ENCODE measurements around the gene DLG2.
"Not testable (repeated sequence)": the region's sequence is repeated elsewhere in the genome, so short reads cannot be mapped to it uniquely, and the experiment has no call there.

The DLG2 gene

DNA sequence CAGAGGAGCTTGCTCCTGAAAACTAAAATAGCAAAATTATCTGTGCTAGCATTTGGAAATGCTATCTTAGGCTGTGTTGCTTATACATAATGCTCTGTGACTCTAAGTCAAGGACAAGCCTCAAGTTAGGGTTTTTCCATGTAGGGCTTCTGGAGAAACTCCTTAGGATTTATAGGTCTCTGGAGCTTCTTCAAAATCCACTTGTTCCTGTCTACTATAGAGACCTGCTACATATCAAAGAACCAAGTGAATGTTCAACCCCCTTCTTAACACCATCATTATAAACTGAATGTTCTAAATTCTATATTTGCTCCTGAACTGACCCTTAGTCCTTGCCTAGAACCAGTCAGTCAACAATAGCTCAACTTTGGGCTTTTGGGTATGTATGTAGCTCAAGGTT is 1817.9 kb downstream of the DLG2 start:
- no peak for DNase-seq

DNA sequence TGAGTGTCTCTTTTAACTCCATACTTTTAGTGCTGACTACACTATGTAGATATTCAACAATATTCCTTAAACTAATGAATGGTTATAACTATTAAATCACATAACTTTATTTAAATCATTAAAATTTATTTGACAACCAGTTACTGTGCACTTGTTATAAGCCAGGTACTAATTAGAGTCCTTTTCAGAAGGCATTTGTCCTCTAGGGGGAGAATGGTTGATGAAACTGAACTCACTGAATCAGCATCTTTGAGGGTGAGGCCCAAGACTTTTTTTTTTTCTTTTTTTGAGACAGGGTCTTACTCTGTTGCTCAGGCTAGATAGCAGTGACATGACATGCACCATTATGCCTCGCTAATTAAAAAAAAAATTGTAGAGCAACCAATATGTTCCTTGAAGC is 1825.3 kb downstream of the DLG2 start:
- DNase-seq, result no peak

DNA sequence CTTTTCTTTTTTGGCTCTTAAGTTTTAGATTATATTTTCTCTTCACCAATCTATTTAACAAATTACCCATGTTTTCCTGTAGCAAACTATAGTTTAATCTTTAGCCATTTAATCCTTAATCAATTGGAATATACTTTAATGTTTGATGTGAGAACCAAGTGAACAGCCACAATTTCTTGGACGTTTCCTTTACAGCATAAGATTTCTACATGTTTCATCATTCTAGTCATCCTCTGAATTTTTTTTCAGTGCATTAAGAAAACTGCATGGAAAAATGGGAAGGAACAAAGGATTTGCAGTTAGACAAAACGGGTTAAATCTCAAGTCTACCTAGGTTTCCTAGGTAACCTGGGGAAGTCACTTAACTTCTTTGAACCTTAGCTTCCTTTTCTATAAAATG is 1833.8 kb downstream of the DLG2 start:
- no peak for DNase-seq

DNA sequence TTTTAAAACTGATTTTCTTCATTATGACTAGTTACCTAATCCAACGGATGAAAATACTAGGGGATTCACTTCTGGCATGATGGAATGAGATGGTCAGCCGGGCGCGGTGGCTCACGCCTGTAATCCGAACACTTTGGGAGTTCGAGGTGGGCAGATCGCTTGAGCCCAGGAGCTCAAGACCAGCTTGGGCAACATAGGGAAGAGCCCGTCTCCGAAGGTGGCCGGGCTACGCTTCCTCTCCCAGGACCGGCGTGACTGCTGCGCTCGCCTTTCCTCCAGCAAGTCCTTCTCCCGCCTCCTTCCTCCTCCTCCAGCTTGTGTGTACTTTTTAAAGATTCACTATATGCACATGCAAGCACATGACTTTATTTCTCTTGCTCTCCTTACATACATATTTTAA is 1835.6 kb downstream of the DLG2 start:
- no peak for DNase-seq

DNA sequence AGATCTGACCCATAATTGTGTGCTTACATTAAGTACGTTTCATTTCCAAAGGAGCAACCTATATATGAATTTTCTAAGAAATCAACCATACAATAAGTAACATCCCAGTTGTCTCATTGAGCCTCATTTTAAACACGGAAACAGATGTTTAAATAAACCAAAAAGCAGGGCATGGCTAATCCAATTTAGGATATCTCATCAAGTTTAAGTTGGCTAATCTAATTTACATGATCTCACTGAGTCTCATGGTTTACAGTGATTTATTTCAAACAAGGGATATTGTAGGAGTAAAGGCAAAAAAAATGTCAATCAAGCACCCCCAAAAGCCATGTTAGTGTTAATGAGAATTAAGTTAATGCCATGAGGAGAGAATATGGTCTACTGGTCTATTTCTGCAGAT is 1841.2 kb downstream of the DLG2 start:
- DNase-seq, result no peak

DNA sequence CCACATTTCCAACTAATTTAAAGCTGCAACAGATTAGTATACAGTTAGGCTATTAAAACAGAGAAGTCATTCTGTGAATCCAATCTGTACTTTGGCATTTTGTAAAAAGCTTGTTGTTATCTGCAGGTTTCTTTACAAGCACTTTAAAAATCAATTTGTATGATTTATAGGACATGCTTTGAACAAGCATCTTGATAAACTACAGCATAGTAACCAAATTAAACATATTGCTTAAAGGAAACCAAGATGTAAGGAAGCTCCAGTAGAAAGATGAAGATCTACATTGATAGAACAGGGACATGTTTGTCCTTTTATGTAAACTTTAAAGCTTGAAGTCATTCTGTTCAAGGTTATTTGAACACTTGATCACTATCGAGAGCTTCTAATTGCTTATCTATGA is 1842.7 kb downstream of the DLG2 start:
- no peak for DNase-seq

DNA sequence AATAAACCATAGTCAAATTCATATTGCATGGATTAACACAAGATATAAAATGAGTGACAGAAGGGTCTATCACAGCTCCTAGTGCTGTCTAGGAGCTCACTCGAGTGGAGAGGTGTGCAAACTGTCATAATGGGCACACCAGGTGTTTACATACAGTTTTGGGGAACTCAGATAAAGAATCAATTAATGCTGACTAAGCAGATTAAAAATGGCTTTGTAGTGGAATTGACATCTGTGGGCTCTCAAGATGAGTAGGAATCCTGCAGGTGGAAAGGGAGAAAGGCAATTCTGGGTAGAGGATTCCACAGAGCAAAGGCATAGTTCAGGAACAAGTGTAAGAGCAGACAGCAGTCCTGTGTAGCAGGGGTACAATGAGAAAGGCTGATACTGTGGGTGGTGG is 1844.8 kb downstream of the DLG2 start:
- DNase-seq, result no peak

DNA sequence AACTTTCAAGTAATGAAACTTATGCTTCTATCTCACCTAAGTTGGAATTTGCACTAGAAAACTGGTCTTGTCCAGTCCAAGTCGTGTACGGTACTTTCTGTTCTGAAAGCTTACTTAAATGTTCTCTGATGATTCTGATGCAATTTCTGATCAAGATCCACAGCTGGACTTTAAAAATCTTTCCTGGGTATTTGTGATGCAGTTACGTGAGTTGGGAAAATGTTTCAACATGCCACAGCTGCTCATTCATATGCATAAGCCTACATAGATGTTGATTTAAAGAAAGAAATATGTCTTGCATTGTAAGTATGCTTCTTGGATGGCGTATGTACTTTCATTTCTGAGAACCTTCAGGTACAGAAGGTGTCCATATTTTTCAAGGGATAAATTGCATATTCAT is 1847.3 kb downstream of the DLG2 start:
- no peak for DNase-seq

DNA sequence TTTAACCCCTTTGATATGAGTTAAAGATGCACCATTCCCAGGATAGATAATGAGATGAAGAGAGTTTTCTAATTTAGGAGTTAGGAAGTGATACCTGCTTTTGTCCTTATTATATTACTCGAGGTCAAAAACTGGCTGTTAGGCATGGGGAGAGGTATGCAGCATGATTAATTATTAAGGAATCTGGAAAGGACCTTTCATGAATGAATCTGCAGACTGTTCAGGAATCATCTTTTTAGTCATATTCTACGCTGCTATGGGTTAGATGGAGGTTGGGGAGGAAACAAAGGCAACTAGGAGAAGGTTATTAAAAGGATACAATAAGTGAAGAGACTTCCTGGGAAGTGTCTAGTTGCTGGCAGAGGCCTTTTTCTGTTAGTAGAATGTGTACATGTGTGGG is 1848.5 kb downstream of the DLG2 start:
- no peak for DNase-seq

DNA sequence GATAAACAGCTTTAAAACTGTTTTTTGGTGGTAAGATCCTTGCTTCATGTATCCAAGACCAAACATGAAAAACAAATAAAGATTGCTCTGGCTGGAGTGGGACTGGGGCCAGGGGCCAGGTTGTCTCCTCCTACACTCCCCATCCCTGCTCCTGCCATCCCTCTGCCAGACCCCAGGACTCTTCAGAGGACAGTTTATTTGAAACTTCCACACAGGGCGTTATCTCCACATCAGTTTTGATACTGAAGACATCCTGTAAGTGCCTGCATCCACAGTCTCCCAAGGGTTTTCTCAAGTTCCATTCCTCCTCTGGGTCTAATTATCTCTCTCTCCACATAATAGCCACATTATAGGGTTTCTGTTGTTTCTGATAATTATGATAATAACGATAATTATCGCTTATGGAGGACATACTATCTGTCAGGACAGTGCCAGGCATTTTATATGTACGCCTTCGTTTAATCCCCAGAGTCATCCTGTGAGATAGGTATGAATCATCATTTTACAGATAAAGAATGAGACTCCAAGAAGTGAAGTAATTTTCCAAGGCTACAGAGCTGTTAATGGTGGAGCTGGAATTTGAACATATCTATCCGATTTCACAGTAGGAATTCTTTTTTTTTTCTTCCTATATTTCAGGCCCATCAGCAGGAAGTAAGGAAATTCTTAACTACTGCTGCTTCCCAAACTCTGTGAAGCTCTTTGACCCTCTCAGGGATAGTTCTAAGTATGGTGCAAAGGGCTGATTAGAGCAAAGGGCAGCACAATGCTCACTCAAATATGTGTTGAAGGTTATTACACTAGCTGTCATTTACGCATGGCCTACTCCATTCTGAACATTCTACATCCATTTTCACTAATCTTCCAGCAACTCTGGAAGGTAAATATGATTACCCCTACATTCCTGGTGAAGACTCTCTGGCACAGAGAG is 1852.9 kb downstream of the DLG2 start:
- no peak for DNase-seq

DNA sequence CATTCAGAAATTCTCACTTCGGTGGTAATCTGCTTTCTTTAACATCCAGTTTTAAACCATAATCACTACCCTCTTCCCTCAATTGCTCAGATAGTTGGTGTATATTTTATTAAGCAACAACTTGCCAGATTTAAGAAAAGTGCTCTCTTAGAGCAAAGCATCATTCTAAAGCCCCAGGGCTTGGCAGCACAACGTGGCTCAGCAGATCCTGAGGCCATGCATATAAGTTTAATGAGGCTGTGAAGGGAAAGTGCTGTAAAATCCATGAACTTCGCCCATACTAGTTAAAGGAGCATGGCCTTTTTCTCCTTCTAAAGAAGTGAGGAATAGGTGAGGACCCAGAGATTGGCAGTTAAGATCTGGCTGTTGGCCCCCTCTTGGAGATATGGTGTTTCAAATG is 1858.7 kb downstream of the DLG2 start:
- DNase-seq, result no peak

DNA sequence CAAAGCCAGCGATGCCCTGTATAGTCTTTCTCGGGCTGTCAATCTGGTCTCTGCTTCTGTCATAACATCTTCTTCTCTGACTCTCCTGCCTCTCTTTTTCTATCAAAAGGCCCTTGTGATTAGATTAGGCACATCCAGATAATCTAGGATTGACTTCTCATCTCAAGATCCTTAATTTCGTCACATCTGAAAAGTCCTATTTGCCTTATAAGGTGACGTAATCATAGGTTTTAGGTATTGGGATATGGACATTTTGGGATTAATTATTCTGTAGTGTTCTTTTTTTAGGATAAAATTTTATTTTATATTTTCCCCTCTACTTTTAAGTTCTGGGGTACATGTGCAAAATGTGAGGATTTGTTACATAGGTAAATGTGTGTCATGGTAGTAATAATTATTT is 1860.2 kb downstream of the DLG2 start:
- no peak for DNase-seq

DNA sequence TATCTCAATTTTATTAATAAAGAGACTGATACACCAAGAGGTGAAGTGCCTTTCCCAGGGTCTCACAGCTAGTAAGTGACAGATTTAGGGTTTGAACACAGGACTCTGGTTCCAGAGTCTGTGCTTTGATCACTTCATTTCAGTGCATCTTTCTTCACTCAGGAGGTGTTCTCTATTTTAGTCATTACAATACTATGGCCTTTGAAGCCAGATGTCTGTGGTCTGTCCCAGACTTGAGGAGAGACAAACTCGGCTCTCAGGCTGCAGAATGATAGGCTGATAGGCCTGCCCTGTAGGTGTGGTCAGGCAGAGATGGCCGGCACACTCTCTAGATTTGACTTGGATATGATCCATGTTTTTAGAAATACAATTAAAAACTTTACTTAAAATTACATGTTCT is 1862.5 kb downstream of the DLG2 start:
- DNase-seq, result no peak

DNA sequence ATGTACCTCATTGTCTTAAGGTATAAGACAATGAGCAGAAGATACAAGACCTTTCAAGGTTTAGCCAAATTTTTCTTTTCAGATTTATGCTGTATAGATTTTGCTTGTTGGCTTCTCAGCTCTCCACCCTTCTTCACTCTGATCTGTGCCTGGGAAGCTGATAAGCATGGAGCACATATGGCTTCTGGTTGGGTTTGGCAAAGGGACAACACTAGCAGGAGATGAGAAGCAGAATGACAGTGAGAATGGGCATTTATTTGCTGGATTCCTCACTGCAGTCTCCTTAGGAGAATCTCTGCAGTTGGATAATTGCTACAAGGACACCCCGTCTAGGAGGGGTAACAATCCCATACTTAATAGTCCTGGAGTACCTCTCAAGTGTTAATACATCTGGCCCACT is 1866.2 kb downstream of the DLG2 start:
- no peak for DNase-seq

DNA sequence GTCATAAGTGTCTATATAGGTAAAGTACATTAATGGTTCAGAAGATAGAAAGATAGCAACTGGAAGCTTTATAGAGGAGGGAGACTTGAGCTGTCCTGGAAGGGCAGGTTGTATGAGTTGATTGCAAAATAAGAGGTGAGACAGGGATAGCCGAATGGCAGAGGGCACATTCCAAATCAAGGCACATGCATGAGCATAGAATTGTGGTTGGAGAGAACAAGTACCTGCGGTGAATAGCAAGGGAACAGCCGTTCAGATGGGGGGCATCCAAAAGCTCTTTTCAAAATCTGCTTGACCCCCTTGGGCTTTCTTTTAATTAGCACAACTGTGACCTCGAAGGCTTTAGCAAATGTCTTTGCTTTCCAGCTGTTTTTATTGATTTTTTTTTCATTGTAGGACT is 1868.0 kb downstream of the DLG2 start:
- DNase-seq, result no peak

DNA sequence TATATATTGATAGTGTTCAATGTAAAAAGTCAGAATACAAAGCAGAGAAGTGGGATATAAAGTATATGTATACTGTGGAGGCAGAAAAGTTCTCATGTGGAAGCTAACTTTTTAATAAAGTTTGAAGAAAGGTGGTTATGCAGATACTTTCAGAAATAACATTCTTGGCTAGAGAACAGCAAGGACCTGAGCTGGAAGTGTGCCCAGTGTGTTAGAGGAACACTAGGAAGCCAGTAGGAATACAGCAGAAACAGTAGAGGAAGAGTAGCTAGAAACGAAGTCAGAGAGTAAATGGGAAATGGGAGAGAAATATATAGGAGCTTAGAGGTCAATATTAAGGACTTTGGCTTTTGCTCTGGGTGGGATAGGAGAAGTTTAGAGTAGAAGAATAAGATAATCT is 1876.1 kb downstream of the DLG2 start:
- no peak for DNase-seq

DNA sequence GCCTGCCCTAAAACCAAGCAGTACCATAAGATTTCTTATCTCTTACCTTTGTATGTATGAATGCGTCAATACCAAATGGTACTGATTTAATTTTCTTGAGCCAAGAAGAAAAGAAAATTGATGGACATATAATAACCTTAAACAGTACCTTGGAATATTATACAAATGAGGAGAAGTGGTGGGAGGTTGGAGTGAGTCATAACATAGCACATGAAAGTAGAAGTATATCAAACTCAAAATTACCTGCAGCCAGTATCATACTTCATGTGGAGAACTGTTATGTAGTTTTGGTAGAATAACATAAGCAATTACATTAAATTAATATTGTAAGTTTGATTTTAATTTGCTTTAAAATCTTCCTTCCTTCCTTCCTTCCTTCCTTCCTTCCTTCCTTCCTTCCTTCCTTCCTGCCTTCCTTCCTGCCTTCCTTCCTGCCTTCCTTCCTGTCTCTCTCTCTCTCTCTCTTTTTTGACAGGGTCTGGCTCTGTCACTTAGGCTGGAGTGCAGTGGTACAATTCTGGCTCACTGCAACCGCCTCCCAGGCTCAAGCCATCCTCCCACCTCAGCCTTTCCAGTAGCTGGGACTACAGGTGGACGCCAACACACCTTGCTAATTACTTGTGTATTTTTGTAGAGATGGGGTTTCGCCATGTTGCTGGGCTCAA is 1880.1 kb downstream of the DLG2 start:
- no peak for DNase-seq

DNA sequence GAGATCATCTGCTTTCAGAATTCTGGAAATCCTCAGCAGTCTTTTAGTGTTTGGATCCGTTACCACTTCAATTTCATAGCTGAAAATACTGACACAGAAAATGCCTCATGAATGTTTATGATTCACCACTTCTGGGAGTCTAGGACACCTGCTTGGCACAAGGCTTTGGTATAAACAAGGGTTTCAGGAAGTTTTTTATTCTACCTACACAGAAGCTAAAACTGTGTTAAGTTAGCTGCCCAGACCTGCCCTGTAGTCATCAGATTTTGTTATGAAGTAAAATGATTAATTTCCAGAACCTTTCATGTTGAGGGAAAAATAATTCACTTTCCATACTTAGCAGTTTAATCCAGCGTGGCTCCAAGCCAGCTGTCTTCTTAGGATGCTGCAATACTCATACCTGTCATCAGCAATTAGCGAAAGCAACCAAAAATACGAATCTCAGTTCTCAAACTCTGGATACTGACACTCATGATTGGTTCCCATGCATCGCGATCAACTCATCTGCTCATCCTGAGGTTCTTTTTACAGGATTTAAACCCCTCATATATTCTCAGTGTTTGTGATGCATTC is 1882.4 kb downstream of the DLG2 start:
- DNase-seq, result no peak

DNA sequence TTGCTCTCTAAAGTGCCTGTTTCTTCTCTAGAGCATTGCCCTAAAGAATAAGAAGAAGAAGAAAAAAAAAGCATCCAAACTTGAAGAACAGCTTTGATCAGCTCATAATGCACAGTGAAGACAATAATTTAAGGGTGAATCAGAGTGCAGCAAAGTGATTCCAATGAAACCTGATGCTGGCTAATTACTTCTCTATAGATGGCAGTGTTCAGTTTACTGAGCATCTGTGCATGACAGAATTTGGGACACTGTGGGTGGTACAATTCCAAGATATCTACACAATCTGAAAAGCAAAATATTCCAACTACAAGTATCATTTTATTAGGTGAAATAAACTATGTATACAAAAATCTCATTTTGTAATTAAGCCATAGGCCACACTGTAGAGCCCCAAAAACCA is 1890.5 kb downstream of the DLG2 start:
- DNase-seq, result no peak

DNA sequence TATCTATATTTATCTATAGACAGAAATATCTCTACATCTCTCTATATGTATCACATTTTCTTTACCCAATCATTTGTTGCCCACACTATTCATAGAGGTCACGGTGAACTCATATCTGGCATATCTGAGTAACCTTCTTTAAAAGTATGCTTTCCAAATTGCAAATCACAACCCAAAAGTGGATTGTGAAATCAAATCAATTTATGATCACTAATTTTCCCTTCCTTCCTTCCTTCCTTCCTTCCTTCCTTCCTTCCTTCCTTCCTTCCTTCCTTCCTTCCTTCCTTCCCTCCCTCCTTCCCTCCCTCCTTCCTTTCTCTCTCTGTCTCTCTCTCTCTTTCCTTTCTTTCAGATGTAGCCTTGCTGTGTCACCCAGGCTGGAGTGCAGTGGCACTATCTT is 1893.0 kb downstream of the DLG2 start:
- DNase-seq, result no peak

DNA sequence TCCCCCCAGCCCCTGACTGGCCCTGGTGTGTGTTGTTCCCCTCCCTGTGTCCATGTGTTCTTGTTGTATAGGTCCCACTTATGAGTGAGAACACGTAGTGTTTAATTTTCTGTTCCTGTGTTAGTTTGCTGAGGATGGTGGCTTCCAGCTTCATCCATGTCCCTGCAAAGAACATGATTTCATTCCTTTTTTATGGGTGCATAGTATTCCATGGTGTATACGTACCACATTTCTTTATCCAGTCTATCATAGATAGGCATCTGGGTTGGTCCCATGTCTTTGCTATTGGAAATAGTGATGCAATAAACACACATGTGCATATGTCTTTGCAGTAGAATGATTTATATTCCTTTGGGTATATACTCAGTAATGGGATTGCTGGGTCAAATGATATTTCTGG is 1895.9 kb downstream of the DLG2 start:
- DNase-seq, result not testable (repeated sequence)

DNA sequence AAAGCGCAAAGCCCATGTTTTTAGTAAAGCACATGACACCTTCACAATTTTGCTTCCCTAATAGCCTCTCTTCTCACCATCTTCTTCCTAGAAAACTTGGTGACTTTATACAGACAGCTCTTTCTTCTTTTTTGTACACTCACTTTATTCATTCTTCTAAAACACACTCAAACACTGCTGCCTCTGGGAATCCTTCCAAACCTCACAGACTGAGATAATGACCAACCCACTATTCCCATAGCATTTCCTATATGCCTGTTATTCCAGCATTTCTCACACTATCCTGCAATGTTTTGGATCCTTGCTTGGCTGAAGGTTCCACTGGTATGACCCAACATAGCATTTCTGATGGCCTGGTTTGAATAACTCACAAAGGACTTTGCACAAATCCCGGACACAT is 1898.9 kb downstream of the DLG2 start:
- DNase-seq, result no peak

DNA sequence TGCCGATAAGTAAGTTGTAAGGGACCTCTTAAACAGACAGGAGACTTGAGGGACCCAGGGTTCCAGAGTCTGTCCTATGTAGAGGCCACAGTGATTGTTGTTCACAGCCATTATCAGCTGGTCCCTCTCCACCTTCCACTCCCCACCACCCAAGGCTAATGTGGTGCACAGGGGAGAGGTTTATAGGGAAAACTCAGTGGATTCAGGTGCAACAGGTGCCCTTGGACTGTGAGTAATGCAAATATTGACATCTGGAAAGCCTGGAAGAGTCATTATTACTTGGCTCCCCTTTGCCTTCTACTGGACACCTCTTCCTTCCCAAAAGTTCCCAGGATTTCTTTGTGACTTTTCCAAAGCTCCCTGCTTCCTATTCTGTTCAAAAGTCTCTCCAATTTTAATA is 1899.9 kb downstream of the DLG2 start:
- DNase-seq, result no peak

DNA sequence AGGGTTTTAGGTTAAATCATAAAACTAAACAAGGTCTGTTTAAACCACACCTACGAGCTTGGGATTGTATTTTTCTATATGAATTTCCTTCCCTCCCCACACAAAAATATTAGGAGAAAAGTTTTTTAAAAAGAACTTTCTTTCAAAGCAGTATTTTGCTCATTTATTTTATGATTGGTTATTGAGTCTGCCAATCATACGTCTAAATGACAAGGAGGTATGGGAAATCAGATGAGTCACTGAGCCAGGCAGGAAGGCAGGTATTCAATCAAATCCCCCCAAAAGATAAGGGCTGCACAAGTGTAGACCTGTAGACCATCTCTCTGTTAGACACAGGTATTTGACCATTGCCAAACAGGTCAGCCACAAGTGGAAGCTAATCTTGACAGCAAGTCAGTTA is 1900.8 kb downstream of the DLG2 start:
- DNase-seq, result no peak

All from activated CD4-positive, alpha-beta T cell treated with anti-CD3 and anti-CD28 coated beads, Interleukin-2, amount 50 U/mL, for 1 hour (primary cell).